Osteoblast (primary cell): ENCODE data around the gene STAB1. TPM values are rescaled to one million over a fixed set of nuclear protein-coding genes. Genes with fewer than 3 reads are reported as not detected.

Source experiments
- DNase-seq: peaks from one replicate; pipeline ENCODE4 v3.0.0; 2011; ENCODE audit warnings: low spot score, mixed read lengths; ENCODE audit not compliant: insufficient read length; ENCODE audit errors: missing footprints
- H2AFZ ChIP-seq: 2 replicates; pipeline ENCODE4 v1.6.0; 2011; ENCODE audit warnings: mild to moderate bottlenecking, low read length
- H3K27ac ChIP-seq: 2 replicates; pipeline ENCODE4 v1.5.1; 2011; ENCODE audit warnings: mild to moderate bottlenecking, low read depth, low read length, moderate library complexity
- H3K27me3 ChIP-seq: 2 replicates; pipeline ENCODE4 v1.6.0; 2012; ENCODE audit warnings: mild to moderate bottlenecking, control low read depth, inconsistent platforms, low read length, moderate library complexity; ENCODE audit not compliant: insufficient read depth
- H3K36me3 ChIP-seq: 2 replicates; pipeline ENCODE4 v1.5.1; 2011; ENCODE audit warnings: mild to moderate bottlenecking, low read length, control low read depth, moderate library complexity; ENCODE audit not compliant: insufficient read depth
- H3K4me1 ChIP-seq: 2 replicates; pipeline ENCODE4 v1.5.1; 2011; ENCODE audit warnings: mild to moderate bottlenecking, low read length, control low read depth, moderate library complexity; ENCODE audit not compliant: insufficient read depth
- H3K4me2 ChIP-seq: 2 replicates; pipeline ENCODE4 v1.6.0; 2011; ENCODE audit warnings: mild to moderate bottlenecking, low read length; ENCODE audit not compliant: insufficient read depth
- H3K4me3 ChIP-seq: fragments of 200-600 bp; sonication (generic); 3 replicates; pipeline ENCODE4 v1.5.1; 2012; ENCODE audit warnings: mild to moderate bottlenecking, low read length, inconsistent platforms; ENCODE audit not compliant: insufficient read depth
- H3K79me2 ChIP-seq: 2 replicates; pipeline ENCODE4 v1.6.0; 2012; ENCODE audit warnings: mild to moderate bottlenecking, low read length, control low read depth, inconsistent platforms; ENCODE audit not compliant: insufficient read depth
- H3K9me3 ChIP-seq: 2 replicates; pipeline ENCODE4 v1.5.1; 2011; ENCODE audit warnings: low read depth, low read length, control low read depth
- H4K20me1 ChIP-seq: 2 replicates; pipeline ENCODE4 v1.6.0; 2012; ENCODE audit warnings: mild to moderate bottlenecking, low read length, control low read depth; ENCODE audit not compliant: insufficient read depth
- total RNA-seq: library from RNA; depleted of rRNA; stranded (reverse); fragments of >200 nt; gene quantifications from 2 replicates; pipeline ENCODE4 v1.2.3, GENCODE V29; 2012
- TF ChIP-seq, protein P1 (sequence below): IDR thresholded peaks from 2 replicates; pipeline ENCODE4 v1.5.1; 2011; ENCODE audit warnings: mild to moderate bottlenecking, low read depth, low read length, moderate library complexity; ENCODE audit errors: extremely low read depth

Gene STAB1
- total RNA-seq, 1 donor: 1.1 TPM

GRCh38 chr3:52447512-52448355 is 47.4 kb upstream of the STAB1 start:
- Histone ChIP-seq H3K27ac (no peak overlapping the region), H3K27me3 (no peaks in the 10 kb centered on the region), H3K79me2 (no peaks in the 10 kb centered on the region), H4K20me1 (no peaks in the 10 kb centered on the region), H3K4me1 (no peaks in the 10 kb centered on the region), H3K4me3 (no peak overlapping the region), H3K36me3 (no peaks in the 10 kb centered on the region), H3K4me2 (no peak overlapping the region), H3K9me3 (no peaks in the 10 kb centered on the region), H2AFZ (no peak overlapping the region)
- TF ChIP-seq, protein P1, sequence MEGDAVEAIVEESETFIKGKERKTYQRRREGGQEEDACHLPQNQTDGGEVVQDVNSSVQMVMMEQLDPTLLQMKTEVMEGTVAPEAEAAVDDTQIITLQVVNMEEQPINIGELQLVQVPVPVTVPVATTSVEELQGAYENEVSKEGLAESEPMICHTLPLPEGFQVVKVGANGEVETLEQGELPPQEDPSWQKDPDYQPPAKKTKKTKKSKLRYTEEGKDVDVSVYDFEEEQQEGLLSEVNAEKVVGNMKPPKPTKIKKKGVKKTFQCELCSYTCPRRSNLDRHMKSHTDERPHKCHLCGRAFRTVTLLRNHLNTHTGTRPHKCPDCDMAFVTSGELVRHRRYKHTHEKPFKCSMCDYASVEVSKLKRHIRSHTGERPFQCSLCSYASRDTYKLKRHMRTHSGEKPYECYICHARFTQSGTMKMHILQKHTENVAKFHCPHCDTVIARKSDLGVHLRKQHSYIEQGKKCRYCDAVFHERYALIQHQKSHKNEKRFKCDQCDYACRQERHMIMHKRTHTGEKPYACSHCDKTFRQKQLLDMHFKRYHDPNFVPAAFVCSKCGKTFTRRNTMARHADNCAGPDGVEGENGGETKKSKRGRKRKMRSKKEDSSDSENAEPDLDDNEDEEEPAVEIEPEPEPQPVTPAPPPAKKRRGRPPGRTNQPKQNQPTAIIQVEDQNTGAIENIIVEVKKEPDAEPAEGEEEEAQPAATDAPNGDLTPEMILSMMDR: no peak
- peak; percentile 65 for DNase-seq

- TF ChIP-seq, protein P1: no peak
- no peak overlapping the region for H3K27ac ChIP-seq
- no peak overlapping the region for H3K4me2 ChIP-seq
- H4K20me1 ChIP-seq: no peaks in the 10 kb centered on the region
- DNase-seq: peak; percentile 81
- H3K4me3 ChIP-seq: no peak overlapping the region
- no peaks in the 10 kb centered on the region for H3K27me3 ChIP-seq
- peaks cover 6% of the 10 kb centered on the region for H3K4me1 ChIP-seq
- no peak overlapping the region for H2AFZ ChIP-seq
- H3K36me3 ChIP-seq: no peaks in the 10 kb centered on the region
- no peaks in the 10 kb centered on the region for H3K9me3 ChIP-seq
- peaks cover 6% of the 10 kb centered on the region for H3K79me2 ChIP-seq
These were observed 44.5 kb upstream of the STAB1 start for GRCh38 chr3:52450489-52451236.

DNA sequence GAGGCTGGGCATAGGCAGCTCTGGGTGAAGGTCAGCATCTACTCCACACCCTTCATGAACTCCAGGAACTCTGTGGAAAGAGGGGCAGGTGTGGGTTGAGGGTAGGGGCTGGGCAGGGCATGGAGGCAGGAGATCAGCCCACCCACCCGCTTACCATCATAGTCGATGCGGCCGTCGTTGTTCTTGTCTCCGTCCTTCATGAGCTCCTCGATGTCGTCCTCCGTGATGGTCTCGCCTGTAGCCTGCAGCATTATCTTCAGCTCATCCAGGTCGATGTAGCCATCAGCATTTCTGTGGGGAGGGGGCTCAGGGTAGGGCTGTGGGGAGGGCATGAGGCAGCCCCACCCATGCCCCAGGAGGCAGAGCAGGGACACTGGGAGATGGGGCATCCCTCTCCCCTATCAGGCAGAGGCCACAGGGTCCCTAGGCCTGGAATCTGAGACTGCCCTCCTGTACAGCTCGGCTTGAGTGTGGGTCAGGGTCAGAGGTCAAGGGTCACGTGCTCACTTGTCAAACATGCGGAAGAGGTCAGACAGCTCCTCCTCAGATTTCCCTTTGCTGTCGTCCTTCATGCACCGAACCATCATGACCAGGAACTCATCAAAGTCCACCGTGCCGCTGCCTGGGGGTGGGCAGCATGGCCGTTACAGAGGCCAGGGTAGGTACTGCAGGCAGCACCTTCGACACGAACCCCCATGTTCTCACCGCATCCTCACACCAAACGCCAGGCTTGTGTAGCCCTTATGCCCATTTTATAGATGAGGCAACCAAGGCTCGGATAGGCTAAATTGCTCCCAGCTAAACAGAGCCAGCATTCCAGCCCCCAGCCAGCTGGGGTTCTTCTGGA is 43.7 kb upstream of the STAB1 start:
- Histone ChIP-seq H3K36me3 (no peaks in the 10 kb centered on the region), H2AFZ (no peak overlapping the region), H3K9me3 (no peaks in the 10 kb centered on the region), H3K4me1 (peaks cover 9% of the 10 kb centered on the region), H3K27me3 (no peaks in the 10 kb centered on the region), H3K4me2 (no peak overlapping the region), H3K4me3 (no peak overlapping the region), H3K79me2 (peaks cover 14% of the 10 kb centered on the region), H4K20me1 (peaks cover 3% of the 10 kb centered on the region), H3K27ac (no peak overlapping the region)
- TF ChIP-seq, protein P1: no peak
- peak; percentile 76 for DNase-seq
